ENCODE measurements around the gene IL10RB. TPM values are rescaled to one million over a fixed set of nuclear protein-coding genes. Genes with fewer than 3 reads are reported as not detected.

Gene IL10RB
- total and polyA plus RNA-seq, 10 of the 15 experiments (the other 5 are each of a cell fraction or from before 2014, with no cell fraction given): 15.0 to 55.1 (median 34.9) TPM

DNA sequence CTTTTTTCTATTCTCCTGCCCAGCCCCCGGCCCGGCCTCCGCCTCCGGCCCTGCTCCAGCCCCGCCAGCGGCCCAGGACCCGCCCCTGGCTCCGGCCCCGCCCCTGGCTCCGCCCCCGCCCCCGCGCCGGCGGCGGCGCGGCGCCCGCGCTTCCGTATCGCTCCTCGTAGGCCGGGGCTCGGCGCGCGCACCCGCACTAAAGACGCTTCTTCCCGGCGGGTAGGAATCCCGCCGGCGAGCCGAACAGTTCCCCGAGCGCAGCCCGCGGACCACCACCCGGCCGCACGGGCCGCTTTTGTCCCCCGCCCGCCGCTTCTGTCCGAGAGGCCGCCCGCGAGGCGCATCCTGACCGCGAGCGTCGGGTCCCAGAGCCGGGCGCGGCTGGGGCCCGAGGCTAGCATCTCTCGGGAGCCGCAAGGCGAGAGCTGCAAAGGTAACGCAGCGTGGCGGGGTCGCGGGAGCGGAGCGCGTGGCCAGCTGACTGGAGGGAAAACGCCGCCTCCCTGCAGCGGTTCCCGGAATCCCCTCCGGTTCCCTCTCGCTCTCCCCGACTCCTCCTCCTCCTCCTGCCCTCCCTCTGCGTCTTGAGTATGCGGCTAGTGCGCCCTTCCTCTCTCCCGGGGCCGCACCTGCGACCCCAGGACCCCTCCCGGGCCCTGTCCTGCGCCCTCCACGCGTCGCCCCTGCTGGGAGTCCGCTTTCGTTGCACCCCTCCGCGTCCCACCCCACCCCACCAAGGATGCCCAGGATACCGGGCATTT, 36.2 kb upstream of the IL10RB start, which contains the start of gene IFNAR2 (continued):
- TF ChIP-seq, protein P1, sequence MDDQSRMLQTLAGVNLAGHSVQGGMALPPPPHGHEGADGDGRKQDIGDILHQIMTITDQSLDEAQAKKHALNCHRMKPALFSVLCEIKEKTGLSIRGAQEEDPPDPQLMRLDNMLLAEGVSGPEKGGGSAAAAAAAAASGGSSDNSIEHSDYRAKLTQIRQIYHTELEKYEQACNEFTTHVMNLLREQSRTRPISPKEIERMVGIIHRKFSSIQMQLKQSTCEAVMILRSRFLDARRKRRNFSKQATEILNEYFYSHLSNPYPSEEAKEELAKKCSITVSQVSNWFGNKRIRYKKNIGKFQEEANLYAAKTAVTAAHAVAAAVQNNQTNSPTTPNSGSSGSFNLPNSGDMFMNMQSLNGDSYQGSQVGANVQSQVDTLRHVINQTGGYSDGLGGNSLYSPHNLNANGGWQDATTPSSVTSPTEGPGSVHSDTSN (IDR thresholded peaks at IDR 0.05; ENCODE audit: insufficient replicate concordance, low read depth, low read length): no peak
- TF ChIP-seq RUNX3 (IDR thresholded peaks at IDR 0.05; ENCODE audit: low read length) (no peak), REST (IDR thresholded peaks at IDR 0.05; ENCODE audit: low read depth, low read length) (no peak), NBN (IDR thresholded peaks at IDR 0.05) (no peak), RFX5 (IDR thresholded peaks at IDR 0.05; ENCODE audit: low read depth, low read length) (no peak), EGR1 (IDR thresholded peaks at IDR 0.05; ENCODE audit: borderline replicate concordance in 1 of 2, low read depth in 2 of 2, low read length in 2 of 2) (peak in 1 of 2 experiments; percentile 95; a peak in 2 of 3 replicates), JUND (IDR thresholded peaks at IDR 0.05; ENCODE audit: low read depth, low read length) (no peak), MEF2B (IDR thresholded peaks at IDR 0.05; ENCODE audit: partially characterized antibody, poor library complexity, severe bottlenecking) (no peak), SUPT20H (IDR thresholded peaks at IDR 0.05; ENCODE audit: borderline replicate concordance, control insufficient read depth, low read depth, low read length) (no peak), RCOR1 (conservative IDR thresholded peaks at IDR 0.05; ENCODE audit: low read depth, low read length) (no peak), EP300 (IDR thresholded peaks at IDR 0.05; ENCODE audit: borderline replicate concordance in 1 of 2, control insufficient read depth in 1 of 2, low read depth in 2 of 2, low read length in 2 of 2) (no peak)
- TF ChIP-seq, protein P2, sequence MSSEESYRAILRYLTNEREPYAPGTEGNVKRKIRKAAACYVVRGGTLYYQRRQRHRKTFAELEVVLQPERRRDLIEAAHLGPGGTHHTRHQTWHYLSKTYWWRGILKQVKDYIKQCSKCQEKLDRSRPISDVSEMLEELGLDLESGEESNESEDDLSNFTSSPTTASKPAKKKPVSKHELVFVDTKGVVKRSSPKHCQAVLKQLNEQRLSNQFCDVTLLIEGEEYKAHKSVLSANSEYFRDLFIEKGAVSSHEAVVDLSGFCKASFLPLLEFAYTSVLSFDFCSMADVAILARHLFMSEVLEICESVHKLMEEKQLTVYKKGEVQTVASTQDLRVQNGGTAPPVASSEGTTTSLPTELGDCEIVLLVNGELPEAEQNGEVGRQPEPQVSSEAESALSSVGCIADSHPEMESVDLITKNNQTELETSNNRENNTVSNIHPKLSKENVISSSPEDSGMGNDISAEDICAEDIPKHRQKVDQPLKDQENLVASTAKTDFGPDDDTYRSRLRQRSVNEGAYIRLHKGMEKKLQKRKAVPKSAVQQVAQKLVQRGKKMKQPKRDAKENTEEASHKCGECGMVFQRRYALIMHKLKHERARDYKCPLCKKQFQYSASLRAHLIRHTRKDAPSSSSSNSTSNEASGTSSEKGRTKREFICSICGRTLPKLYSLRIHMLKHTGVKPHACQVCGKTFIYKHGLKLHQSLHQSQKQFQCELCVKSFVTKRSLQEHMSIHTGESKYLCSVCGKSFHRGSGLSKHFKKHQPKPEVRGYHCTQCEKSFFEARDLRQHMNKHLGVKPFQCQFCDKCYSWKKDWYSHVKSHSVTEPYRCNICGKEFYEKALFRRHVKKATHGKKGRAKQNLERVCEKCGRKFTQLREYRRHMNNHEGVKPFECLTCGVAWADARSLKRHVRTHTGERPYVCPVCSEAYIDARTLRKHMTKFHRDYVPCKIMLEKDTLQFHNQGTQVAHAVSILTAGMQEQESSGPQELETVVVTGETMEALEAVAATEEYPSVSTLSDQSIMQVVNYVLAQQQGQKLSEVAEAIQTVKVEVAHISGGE (CRISPR knock-in tag; IDR thresholded peaks at IDR 0.05): no peak
- TF ChIP-seq, protein P3, sequence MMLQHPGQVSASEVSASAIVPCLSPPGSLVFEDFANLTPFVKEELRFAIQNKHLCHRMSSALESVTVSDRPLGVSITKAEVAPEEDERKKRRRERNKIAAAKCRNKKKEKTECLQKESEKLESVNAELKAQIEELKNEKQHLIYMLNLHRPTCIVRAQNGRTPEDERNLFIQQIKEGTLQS (IDR thresholded peaks at IDR 0.05; ENCODE audit: borderline replicate concordance, extremely low read depth, low read depth, low read length): no peak
- TF ChIP-seq, protein P4, sequence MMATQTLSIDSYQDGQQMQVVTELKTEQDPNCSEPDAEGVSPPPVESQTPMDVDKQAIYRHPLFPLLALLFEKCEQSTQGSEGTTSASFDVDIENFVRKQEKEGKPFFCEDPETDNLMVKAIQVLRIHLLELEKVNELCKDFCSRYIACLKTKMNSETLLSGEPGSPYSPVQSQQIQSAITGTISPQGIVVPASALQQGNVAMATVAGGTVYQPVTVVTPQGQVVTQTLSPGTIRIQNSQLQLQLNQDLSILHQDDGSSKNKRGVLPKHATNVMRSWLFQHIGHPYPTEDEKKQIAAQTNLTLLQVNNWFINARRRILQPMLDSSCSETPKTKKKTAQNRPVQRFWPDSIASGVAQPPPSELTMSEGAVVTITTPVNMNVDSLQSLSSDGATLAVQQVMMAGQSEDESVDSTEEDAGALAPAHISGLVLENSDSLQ (IDR thresholded peaks at IDR 0.05): no peak
- TF ChIP-seq, protein P5, sequence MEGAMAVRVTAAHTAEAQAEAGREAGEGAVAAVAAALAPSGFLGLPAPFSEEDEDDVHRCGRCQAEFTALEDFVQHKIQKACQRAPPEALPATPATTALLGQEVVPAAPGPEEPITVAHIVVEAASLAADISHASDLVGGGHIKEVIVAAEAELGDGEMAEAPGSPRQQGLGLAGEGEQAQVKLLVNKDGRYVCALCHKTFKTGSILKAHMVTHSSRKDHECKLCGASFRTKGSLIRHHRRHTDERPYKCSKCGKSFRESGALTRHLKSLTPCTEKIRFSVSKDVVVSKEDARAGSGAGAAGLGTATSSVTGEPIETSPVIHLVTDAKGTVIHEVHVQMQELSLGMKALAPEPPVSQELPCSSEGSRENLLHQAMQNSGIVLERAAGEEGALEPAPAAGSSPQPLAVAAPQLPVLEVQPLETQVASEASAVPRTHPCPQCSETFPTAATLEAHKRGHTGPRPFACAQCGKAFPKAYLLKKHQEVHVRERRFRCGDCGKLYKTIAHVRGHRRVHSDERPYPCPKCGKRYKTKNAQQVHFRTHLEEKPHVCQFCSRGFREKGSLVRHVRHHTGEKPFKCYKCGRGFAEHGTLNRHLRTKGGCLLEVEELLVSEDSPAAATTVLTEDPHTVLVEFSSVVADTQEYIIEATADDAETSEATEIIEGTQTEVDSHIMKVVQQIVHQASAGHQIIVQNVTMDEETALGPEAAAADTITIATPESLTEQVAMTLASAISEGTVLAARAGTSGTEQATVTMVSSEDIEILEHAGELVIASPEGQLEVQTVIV (IDR thresholded peaks at IDR 0.05; ENCODE audit: borderline replicate concordance, partially characterized antibody): no peak
